Measurements from ENCODE around the gene RAPGEF2.
A peak's percentile ranks its signal among the peaks of the same experiment; 100 is the strongest.

RAPGEF2 gene

DNA sequence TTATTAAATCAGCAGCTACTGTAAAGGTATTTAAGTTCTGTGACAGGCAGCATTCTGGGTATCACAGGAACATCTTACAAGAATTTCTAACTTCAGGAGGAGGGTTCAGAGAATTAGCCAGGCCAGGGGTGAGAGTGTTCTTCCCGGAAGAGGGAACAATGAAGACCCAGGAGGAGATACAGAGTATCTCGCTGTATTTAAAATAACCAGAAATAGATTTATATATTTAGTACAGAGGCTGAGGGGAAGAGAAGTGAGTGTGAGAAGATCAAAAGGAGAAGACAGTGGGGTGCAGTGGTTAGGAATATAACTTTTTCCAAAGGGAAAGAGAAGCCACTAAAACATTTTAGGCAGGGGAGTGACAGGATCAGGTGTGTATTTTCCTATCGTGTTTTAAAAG lies 186.8 kb downstream of the RAPGEF2 start:
- Histone ChIP-seq H4K8ac (ENCODE audit: low read length) (no peak overlapping the region), H3K9ac (ENCODE audit: low read length) (no peak overlapping the region), H3K27ac (ENCODE audit: low read length, poor library complexity, severe bottlenecking) (no peak overlapping the region), H2AFZ (ENCODE audit: low read depth, low read length) (no peak overlapping the region), H3K14ac (ENCODE audit: low read length in 2 of 2) (no peak overlapping the region), H2BK5ac (ENCODE audit: low read depth, low read length, poor library complexity, severe bottlenecking) (no peak overlapping the region), H3K27me3 (ENCODE audit: control insufficient read depth in 1 of 2, insufficient read depth in 1 of 2, low read length in 2 of 2) (no peaks in the 10 kb centered on the region), H3K9me3 (ENCODE audit: control insufficient read depth, low read length) (no peaks in the 10 kb centered on the region), H2BK120ac (ENCODE audit: low read depth, low read length) (no peak overlapping the region), H3K23ac (ENCODE audit: low read length in 2 of 2) (no peak overlapping the region), H2AK5ac (ENCODE audit: low read length, severe bottlenecking) (no peak overlapping the region), H3K18ac (ENCODE audit: low read depth in 1 of 2, low read length in 2 of 2) (no peak overlapping the region), H3K4me2 (ENCODE audit: low read length, poor library complexity, severe bottlenecking) (no peak overlapping the region), H3K79me1 (replicated peaks; ENCODE audit: low read length, poor library complexity, severe bottlenecking) (peaks cover 11% of the 10 kb centered on the region), H4K91ac (ENCODE audit: low read length) (no peak overlapping the region), H3K4me3 (ENCODE audit: insufficient read depth in 1 of 2, low read depth in 1 of 2, low read length in 2 of 2) (no peak overlapping the region), H3K4me1 (ENCODE audit: control insufficient read depth, insufficient read depth, low read depth, low read length) (peaks cover 2% of the 10 kb centered on the region), H3K4ac (ENCODE audit: low read depth in 1 of 2, low read length in 2 of 2) (no peak overlapping the region), H2BK15ac (ENCODE audit: low read depth, poor library complexity, severe bottlenecking) (no peak overlapping the region), H3K36me3 (ENCODE audit: control insufficient read depth in 1 of 2, insufficient read depth in 2 of 2, low read depth in 1 of 2, low read length in 2 of 2) (no peaks in the 10 kb centered on the region), H2BK12ac (ENCODE audit: low read length in 2 of 2) (no peak overlapping the region)
- 93% methylated on average over 1 of the region's 3 CpGs for WGBS
- DNase-seq, result no peak

DNA sequence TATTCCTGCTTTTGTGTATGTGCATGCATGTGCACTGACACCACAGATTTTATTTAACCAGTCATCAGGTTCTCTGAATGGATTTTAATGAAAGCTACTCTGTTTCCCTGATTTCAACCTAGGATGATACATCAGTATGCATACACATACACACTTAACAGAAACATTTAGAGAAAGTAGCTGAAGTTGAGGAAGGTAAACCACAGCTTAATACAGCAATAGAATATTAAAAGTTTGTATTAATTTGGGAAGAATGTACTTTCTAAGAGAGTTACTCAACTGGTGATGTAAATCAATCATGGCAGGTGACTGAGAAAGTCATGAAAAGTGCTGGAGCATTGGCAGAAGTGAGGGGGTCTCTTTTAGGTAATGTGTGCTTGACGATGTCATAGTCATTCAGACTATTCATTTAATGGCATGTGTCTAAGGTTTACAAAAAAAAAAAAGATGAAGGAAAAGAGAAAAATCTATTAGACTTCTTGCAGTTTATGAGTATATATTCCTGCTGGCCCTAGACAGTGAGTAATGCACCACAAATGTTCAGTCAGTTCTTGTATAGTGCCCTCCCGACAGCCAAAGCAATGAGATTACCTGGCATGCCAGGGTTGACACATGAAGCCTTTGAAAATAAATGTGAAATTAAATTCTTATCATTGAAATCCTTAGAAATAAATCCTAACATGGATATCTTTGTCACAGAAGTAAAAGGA lies 187.6 kb downstream of the RAPGEF2 start:
- H2BK120ac ChIP-seq (ENCODE audit: low read depth, low read length), result no peak overlapping the region
- 40% methylated on average over 1 of the region's 2 CpGs for WGBS
- H2BK12ac ChIP-seq (ENCODE audit: low read length in 2 of 2), result no peak overlapping the region
- no peak overlapping the region for H2BK5ac ChIP-seq (ENCODE audit: low read depth, low read length, poor library complexity, severe bottlenecking)
- H3K36me3 ChIP-seq (ENCODE audit: control insufficient read depth in 1 of 2, insufficient read depth in 2 of 2, low read depth in 1 of 2, low read length in 2 of 2), result no peaks in the 10 kb centered on the region
- no peak overlapping the region for H3K4me3 ChIP-seq (ENCODE audit: insufficient read depth in 1 of 2, low read depth in 1 of 2, low read length in 2 of 2)
- no peak for DNase-seq
- no peaks in the 10 kb centered on the region for H3K4me1 ChIP-seq (ENCODE audit: control insufficient read depth, insufficient read depth, low read depth, low read length)
- H2AFZ ChIP-seq (ENCODE audit: low read depth, low read length), result no peak overlapping the region
- no peak overlapping the region for H3K23ac ChIP-seq (ENCODE audit: low read length in 2 of 2)
- H3K9me3 ChIP-seq (ENCODE audit: control insufficient read depth, low read length), result no peaks in the 10 kb centered on the region
- no peak overlapping the region for H3K27ac ChIP-seq (ENCODE audit: low read length, poor library complexity, severe bottlenecking)
- H3K9ac ChIP-seq (ENCODE audit: low read length), result no peak overlapping the region
- no peak overlapping the region for H4K91ac ChIP-seq (ENCODE audit: low read length)
- peaks cover 13% of the 10 kb centered on the region for H3K79me1 ChIP-seq (replicated peaks; ENCODE audit: low read length, poor library complexity, severe bottlenecking)
- H3K4ac ChIP-seq (ENCODE audit: low read depth in 1 of 2, low read length in 2 of 2), result no peak overlapping the region
- H4K8ac ChIP-seq (ENCODE audit: low read length), result no peak overlapping the region
- no peaks in the 10 kb centered on the region for H3K27me3 ChIP-seq (ENCODE audit: control insufficient read depth in 1 of 2, insufficient read depth in 1 of 2, low read length in 2 of 2)
- no peak overlapping the region for H3K18ac ChIP-seq (ENCODE audit: low read depth in 1 of 2, low read length in 2 of 2)
- no peak overlapping the region for H2AK5ac ChIP-seq (ENCODE audit: low read length, severe bottlenecking)
- no peak overlapping the region for H3K14ac ChIP-seq (ENCODE audit: low read length in 2 of 2)
- H2BK15ac ChIP-seq (ENCODE audit: low read depth, poor library complexity, severe bottlenecking), result no peak overlapping the region
- H3K4me2 ChIP-seq (ENCODE audit: low read length, poor library complexity, severe bottlenecking), result no peak overlapping the region

DNA sequence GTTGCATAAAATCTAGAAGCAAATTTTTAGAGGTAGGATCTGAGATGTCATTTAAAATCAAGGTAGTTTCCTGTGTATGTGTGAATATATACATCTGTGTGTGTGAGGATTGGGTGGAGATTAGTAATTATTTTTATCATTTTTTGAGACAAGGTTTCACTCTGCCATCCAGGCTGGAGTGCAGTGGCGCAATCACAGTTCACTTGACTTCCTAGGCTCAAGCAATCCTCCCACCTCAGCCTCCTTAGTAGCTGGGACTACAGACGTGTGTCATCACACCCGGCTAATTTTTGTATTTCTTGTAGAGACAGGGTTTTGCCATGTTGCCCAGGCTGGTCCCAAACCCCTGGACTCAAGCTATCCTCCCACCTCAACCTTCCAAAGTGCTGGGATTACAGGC lies 188.3 kb downstream of the RAPGEF2 start:
- H3K79me1 ChIP-seq (replicated peaks; ENCODE audit: low read length, poor library complexity, severe bottlenecking), result peaks cover 13% of the 10 kb centered on the region
- no peaks in the 10 kb centered on the region for H3K27me3 ChIP-seq (ENCODE audit: control insufficient read depth in 1 of 2, insufficient read depth in 1 of 2, low read length in 2 of 2)
- no peak for DNase-seq
- H3K4me3 ChIP-seq (ENCODE audit: insufficient read depth in 1 of 2, low read depth in 1 of 2, low read length in 2 of 2), result no peak overlapping the region
- H3K27ac ChIP-seq (ENCODE audit: low read length, poor library complexity, severe bottlenecking), result no peak overlapping the region
- no peak overlapping the region for H3K14ac ChIP-seq (ENCODE audit: low read length in 2 of 2)
- no peak overlapping the region for H2BK5ac ChIP-seq (ENCODE audit: low read depth, low read length, poor library complexity, severe bottlenecking)
- no peaks in the 10 kb centered on the region for H3K9me3 ChIP-seq (ENCODE audit: control insufficient read depth, low read length)
- H3K4me1 ChIP-seq (ENCODE audit: control insufficient read depth, insufficient read depth, low read depth, low read length), result no peaks in the 10 kb centered on the region
- H3K4ac ChIP-seq (ENCODE audit: low read depth in 1 of 2, low read length in 2 of 2), result no peak overlapping the region
- no peak overlapping the region for H2BK120ac ChIP-seq (ENCODE audit: low read depth, low read length)
- no peak overlapping the region for H2BK12ac ChIP-seq (ENCODE audit: low read length in 2 of 2)
- no peak overlapping the region for H3K23ac ChIP-seq (ENCODE audit: low read length in 2 of 2)
- H3K36me3 ChIP-seq (ENCODE audit: control insufficient read depth in 1 of 2, insufficient read depth in 2 of 2, low read depth in 1 of 2, low read length in 2 of 2), result no peaks in the 10 kb centered on the region
- no peak overlapping the region for H3K18ac ChIP-seq (ENCODE audit: low read depth in 1 of 2, low read length in 2 of 2)
- WGBS, result 100% methylated on average over 2 of the region's 3 CpGs
- H3K9ac ChIP-seq (ENCODE audit: low read length), result no peak overlapping the region
- H2AFZ ChIP-seq (ENCODE audit: low read depth, low read length), result no peak overlapping the region
- no peak overlapping the region for H2AK5ac ChIP-seq (ENCODE audit: low read length, severe bottlenecking)
- H2BK15ac ChIP-seq (ENCODE audit: low read depth, poor library complexity, severe bottlenecking), result no peak overlapping the region
- no peak overlapping the region for H3K4me2 ChIP-seq (ENCODE audit: low read length, poor library complexity, severe bottlenecking)
- H4K91ac ChIP-seq (ENCODE audit: low read length), result no peak overlapping the region
- no peak overlapping the region for H4K8ac ChIP-seq (ENCODE audit: low read length)

DNA sequence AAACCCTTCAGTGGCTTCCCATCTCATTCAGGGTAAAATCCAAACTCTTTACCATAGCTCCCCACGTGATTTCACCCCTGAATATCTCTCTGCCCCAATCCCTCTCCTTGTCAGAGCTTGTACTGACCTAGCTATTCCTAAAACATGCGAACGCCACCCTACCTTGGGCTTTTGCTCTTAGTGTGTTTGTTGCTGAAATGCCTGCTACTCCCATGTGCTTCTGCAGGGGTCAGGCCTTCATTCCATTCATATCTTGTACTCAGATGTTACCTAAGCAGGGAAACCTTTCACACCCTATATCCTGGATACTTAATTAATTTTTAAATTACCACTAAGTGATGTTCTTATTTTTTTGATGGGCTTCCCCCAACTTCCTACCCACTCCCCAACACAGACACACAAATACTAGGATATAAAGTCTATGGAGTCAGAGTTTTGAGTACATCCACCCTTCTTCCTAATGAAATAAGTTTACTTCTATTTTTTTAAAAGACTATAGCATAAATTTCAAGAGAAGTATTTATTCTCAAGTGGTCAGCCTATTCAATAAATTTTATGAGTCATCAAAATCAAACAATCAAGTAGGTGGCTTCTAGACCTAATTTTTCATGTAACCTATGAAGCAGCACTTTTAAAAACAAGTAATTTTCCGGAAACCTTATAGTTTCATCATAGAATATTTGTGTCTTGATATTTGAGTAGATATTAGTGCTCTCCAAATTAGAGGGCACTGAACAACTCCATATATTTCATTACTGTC lies 189.4 kb downstream of the RAPGEF2 start:
- no peak for DNase-seq
- H3K4me3 ChIP-seq (ENCODE audit: insufficient read depth in 1 of 2, low read depth in 1 of 2, low read length in 2 of 2), result no peak overlapping the region
- H3K9ac ChIP-seq (ENCODE audit: low read length), result no peak overlapping the region
- WGBS, result 96% methylated on average over 3 of the region's 4 CpGs
- peak overlapping the region in 1 of 2 experiments; percentile 34 for H3K18ac ChIP-seq (ENCODE audit: low read depth in 1 of 2, low read length in 2 of 2)
- H3K23ac ChIP-seq (ENCODE audit: low read length in 2 of 2), result no peak overlapping the region
- no peak overlapping the region for H3K4ac ChIP-seq (ENCODE audit: low read depth in 1 of 2, low read length in 2 of 2)
- H2AFZ ChIP-seq (ENCODE audit: low read depth, low read length), result no peak overlapping the region
- no peak overlapping the region for H2AK5ac ChIP-seq (ENCODE audit: low read length, severe bottlenecking)
- H2BK15ac ChIP-seq (ENCODE audit: low read depth, poor library complexity, severe bottlenecking), result no peak overlapping the region
- H3K27me3 ChIP-seq (ENCODE audit: control insufficient read depth in 1 of 2, insufficient read depth in 1 of 2, low read length in 2 of 2), result no peaks in the 10 kb centered on the region
- no peak overlapping the region for H2BK120ac ChIP-seq (ENCODE audit: low read depth, low read length)
- H2BK12ac ChIP-seq (ENCODE audit: low read length in 2 of 2), result no peak overlapping the region
- H2BK5ac ChIP-seq (ENCODE audit: low read depth, low read length, poor library complexity, severe bottlenecking), result no peak overlapping the region
- H3K79me1 ChIP-seq (replicated peaks; ENCODE audit: low read length, poor library complexity, severe bottlenecking), result peaks cover 11% of the 10 kb centered on the region
- H4K91ac ChIP-seq (ENCODE audit: low read length), result no peak overlapping the region
- no peaks in the 10 kb centered on the region for H3K4me1 ChIP-seq (ENCODE audit: control insufficient read depth, insufficient read depth, low read depth, low read length)
- no peak overlapping the region for H4K8ac ChIP-seq (ENCODE audit: low read length)
- H3K14ac ChIP-seq (ENCODE audit: low read length in 2 of 2), result peak overlapping the region in 1 of 2 experiments; percentile 28
- no peak overlapping the region for H3K27ac ChIP-seq (ENCODE audit: low read length, poor library complexity, severe bottlenecking)
- H3K4me2 ChIP-seq (ENCODE audit: low read length, poor library complexity, severe bottlenecking), result no peak overlapping the region
- no peaks in the 10 kb centered on the region for H3K36me3 ChIP-seq (ENCODE audit: control insufficient read depth in 1 of 2, insufficient read depth in 2 of 2, low read depth in 1 of 2, low read length in 2 of 2)
- H3K9me3 ChIP-seq (ENCODE audit: control insufficient read depth, low read length), result no peaks in the 10 kb centered on the region

Measured in mesenchymal stem cell (in vitro differentiated cells and primary cell).